GM23248 (cell line): ENCODE results near the gene RAB39B.

Source experiments
- EZH2 ChIP-seq: fragments of 200-600 bp; sonication (generic); IDR thresholded peaks from 2 replicates; pipeline ENCODE4 v1.6.1; 2018; ENCODE audit warnings: antibody characterized with exemption, mild to moderate bottlenecking; ENCODE audit not compliant: insufficient read depth, poor library complexity, severe bottlenecking
- EZH2phosphoT487 ChIP-seq: fragments of 200-600 bp; sonication (generic); IDR thresholded peaks from 2 replicates; pipeline ENCODE4 v1.6.1; 2018; ENCODE audit warnings: antibody characterized with exemption, moderate library complexity, mild to moderate bottlenecking, low read depth; ENCODE audit not compliant: insufficient read depth

- no peak for TF ChIP-seq EZH2
- no peak for TF ChIP-seq EZH2phosphoT487
These were observed at the start of gene RAB39B for GRCh38 chrX:155263854-155264628.
